GM19452 (cell line): ENCODE measurements around the gene WDR36.

Experiments
- ATAC-seq: cut with Tn5 transposase; IDR thresholded peaks from one replicate; pipeline ENCODE4 v1.9.1; 2021; ENCODE audit not compliant: unreplicated experiment

The WDR36 gene

DNA sequence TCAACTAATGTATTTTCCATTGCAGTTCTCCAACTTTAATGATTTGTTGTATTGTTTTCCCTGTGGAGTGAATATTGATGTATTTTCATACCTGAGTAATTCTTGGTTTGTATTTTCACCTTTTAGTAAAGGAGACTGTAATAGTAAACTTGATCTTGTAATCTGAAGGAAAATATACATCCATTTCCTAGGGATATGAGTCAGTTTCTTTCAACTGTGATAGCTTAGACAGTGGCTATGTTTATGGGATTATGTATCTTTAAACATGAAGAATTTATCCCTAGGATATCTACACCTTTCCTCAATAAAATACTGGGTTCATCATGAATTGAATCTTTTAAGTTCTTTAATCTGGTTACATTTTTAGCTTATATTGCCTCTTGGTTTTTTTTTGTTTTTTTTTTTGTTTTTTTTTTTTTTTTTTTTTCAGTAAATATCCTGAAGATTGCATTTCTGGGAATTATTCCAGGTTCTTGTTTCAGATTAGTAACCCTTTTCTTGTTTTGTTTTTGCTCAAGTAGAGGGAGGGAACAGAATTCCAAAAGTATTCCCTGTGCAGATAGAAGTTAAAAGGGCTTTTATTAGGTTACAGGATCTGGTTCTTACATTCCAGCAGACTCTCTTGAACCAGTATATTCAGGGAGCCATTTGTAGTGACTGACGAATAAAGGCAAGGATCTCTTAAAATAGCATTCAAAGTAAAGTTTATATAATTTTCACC is 7.1 kb downstream of the WDR36 start:
- ATAC-seq: no peak

DNA sequence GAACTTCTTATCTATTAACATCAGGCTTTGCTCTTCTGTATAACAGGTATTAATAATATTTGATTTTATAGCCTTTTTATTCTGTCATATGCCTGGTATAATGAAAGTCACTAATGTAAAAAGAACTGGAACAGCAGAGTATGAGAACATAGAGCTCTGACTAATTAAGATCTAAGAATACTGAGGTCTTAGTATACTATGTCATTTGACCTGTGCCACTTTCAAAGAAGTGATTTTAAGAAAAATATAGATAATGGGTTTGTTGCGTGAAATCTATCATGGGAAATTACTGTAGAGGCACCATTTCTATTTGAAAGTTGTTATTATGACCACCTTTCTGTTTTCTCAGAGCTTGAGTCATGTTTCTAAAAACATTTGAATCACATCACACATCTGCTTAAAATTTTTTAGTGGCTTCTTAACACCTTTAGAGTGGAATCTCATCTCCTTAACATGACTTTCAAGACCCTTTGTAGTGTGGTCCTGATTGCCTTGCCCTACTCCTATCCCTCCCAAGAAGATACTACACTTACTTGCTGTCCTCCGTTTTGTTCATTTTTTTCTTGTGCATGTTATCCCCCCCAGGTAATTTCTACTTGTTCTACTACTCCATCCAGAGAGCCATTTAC is 14.3 kb downstream of the WDR36 start:
- ATAC-seq: no peak

DNA sequence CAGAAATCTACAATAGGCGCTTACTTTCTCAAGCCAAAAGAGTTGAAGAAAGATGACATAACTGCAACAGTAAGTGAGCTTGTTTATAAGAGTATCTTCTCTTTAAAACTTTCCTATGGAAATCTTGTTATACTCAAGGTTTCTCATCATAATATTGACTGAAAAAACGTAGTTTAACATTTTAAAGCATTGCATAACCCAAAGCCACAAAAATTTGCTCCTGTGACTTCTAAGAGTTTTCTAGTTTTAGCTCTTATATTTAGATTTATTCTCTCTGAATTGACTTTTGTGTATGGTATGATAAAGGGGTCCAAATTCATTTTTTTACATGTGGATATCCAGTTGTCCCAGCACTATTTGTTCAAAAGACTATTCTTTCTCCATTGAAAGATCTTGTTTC is 15.2 kb downstream of the WDR36 start:
- no peak for ATAC-seq

DNA sequence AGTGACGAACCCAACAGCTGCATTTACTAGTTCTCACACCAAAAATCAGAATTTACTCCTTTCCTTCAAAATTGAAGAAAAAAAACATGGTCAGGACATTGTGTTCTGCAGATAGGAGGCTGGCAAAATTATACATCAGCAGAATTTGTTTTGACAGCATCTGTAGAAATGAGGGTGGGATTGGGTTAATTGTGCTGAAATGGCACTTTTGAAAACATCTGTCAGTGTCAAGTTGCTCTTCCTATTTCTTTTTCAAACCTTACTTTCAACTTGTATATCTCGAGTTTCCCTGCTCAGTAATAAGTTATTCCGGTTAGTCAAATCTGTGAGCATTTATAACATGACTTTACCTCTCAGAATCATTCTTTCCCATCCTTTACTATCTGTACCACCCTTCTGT is 19.8 kb downstream of the WDR36 start:
- no peak for ATAC-seq

DNA sequence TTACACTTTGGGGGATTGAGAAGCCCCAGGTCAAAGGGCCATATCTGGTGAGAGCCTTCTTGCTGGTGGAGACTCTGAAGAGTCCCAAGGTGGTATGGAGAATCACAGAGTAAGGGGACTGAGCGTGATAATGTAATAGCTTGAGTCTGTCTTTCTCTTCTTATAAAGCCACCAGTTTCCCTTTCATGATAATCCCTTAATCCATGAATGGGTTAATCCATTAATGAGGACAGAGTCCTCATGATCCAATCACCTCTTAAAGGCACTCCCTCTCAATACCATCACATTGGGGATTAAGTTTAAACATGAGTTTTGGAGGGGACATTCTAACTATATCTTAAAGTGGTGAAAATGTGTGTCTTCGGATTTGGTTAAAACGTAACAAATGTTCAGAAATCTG is 21.5 kb downstream of the WDR36 start:
- no peak for ATAC-seq

DNA sequence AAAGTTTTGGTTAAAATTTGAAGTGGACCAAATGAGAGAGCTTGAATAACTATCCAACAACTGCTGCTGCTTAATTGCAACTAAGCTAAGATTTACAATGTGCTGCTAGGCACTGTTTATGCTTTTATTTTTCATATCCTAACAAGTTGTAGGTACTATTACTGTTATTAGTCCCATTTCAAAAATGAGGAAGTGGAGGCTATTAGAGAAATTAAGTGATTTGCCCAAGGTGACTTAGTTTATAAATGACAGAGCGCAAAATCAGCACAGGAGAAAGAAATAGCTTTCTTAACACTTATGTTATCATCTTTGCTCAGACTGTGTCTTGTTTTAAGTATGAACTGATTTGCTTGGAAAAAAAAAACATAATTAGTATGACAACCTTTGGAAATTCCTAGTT is 23.1 kb downstream of the WDR36 start:
- ATAC-seq: no peak

DNA sequence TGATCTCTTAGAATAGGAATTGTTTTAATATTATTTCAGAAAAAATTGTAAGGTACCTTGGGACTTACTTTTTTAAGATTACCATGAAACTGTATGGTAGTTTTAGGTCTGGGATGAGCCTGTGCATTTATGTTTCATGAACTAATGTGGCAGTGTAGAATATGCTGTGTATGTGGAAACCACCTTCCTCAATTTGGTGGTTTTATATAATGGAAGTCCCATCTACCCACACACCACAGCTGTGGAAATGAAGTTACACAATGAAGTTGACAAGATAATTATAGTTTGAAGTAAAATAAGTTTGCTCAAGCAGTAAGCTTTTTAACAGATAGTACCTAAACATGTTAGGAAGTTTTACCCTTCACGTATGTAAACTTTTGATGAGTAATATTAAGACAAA is 24.4 kb downstream of the WDR36 start:
- no peak for ATAC-seq

DNA sequence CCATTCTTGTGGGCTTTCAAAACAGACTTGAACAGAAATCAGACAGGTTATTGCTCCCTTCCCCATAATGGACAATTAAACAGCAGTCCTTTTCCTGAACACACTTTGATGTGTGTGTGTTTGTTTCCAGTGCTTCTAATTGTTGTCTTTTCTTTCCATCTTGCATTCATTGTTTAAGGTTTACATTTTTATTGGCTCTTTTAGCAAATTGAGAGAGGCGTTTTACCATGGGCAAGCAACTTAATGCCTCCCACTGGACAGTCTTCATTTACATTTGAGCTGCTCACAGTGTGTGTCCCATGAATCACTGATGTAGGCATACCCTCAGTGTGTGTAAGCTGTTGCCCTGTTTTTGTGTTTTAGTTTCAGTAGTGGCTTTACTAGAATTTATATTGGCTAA is 25.0 kb downstream of the WDR36 start:
- ATAC-seq: no peak

DNA sequence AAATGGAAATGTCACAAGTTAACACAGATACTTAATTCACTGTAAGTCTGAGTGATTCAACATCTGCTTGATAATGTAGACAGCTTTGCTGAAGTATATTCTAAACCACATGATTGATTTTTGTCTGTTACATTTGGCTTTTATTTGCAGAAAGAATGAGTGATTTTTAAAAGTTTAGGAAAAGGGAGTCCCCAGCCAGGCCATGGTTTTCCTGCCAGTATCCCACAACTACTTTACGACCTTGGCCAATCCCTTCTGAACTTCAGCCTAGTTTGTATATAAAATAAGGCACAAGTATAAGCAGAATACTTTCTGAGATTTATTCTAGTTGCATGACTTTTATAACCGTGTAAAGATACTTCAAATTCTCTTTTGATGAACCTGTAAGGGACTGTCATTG is 27.1 kb downstream of the WDR36 start:
- ATAC-seq: no peak

DNA sequence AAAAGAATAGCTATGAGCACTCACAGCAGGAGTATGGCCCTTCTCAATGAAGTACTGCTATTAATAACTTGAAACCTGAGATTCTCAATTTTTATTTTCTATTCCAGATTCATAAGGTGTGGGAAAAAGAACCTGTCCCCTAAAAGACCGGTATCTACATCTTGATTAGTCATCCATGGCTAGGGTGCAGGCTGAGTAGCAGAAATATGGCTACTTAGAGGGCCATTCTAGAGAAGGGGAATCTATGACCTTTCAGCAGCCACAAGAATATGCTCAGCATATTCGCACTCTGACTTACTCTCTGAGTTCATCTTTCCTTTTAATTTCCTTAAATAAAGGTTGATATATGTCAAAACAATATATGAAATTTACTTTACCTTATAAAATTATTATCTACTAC is 27.7 kb downstream of the WDR36 start:
- no peak for ATAC-seq

DNA sequence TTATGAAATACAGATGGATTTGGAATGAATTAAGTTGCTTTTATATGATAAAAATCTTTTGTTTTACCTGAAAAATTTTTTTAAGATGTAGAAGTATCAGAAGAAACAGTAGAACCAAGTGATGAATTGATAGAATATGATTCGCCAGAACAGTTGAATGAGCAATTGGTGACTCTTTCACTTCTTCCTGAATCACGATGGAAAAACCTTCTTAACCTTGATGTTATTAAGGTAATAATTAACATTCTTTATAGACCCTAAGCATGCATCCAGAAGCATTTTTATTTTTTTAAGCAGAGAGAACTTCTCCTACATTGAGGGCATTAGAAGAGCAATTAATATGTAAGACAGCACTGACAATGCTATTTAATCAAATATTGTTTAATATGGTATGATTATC is 28.8 kb downstream of the WDR36 start:
- ATAC-seq: no peak

DNA sequence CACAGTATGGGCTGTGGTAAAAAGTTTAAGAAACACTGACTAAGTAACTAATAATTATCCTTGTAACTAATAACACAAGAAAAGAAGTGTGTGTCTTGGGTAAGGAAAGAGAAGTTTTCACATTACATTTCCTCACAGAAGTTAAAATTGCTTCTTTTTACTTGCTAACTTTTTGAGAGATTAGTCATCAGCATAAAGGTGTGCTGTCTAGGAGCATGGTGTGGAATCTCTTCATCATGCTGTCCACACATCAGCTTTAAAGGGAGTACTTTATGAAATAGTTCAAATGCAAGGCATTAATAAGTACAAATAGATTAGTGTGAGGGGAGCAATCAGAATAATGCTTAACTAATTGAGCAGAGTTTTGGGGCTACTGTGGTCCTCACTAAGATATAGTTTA is 29.8 kb downstream of the WDR36 start:
- no peak for ATAC-seq

DNA sequence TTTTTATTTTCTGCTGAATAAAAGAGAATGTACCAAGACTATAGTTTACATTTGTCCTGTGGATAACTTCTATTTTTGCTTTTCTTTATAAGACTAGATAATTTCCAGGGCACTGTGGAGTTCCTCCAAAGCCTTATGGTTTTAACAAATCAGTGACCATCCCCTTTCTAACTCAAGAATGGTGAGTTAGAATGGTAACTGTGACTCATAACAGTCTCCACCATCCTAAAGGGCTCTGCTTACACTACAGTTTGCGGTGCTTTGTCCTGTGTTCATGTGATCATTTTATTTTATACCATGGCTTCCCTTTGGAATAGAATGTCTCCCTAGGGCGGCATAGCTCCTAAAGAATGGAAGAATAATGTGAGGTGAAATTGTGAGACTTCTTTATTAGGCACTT is 30.2 kb downstream of the WDR36 start:
- no peak for ATAC-seq

DNA sequence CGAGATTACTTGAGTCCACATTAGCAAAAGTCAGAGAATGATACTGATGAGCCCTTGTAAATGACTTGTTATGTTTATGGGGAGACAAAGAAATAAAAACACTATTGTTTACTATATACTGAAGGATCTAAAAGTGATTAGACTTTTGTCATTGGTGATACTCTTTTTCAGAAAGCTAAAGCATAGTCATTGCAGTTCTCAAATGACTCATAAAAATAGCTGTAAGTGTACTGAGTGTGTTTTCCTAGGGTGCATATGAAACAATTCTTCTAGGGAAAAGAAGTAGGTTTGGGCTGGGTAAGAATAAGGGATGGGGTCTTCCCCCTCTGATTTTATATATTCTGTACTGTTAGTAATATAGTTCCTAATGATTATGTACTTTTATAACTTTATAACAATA is 32.6 kb downstream of the WDR36 start:
- no peak for ATAC-seq

DNA sequence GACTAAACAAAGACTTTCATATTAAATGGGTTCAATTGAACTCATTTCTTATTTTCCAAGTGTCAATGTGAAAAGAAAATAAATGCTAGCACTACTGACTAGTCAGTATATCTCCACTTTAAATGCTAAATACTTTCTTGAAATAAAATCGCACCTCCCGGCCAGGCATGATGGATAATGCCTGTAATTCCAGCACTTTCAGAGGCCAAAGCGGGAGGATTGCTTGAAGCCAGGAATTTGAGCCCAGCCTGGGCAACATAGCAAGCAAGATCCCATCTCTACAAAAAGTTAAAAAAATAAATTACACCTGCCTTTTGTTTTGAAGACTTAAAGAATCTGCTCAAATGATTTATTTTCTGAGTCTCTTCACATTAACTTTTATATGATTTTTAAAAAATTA is 34.7 kb downstream of the WDR36 start:
- ATAC-seq: no peak

DNA sequence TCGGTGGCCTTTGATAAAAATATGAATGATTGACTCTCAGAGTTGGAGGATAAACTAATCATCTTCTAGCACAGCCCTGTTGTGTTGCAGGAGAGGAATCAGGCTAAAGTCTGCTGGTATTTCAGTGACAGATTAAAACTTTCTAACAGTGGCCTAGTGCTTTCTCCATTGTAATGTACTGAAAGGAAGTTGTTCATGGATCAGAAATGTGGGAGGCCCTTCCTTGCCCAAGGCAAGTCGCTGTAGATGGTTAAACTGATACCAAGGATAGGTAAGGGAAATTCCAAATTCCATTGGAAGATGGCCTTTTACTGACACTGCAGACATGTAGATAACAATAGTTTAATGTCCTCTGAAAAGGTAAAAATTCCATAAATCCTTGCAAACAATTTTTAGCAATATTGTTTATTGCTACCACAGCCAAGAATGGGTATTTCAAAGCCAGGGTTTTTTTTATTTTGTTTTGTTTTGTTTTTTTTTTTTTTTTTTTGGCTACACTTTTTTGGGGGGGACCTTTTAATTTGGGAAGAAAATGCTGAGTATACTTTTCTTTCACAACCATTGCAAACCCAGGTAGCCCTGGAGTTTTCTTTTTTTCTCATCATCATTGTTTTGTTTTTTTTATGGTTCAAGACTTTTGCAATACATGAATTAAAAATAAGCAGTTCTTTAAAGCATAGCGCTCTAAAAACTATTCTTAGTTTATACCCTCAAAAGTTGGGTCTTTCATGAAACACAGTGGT is 35.5 kb downstream of the WDR36 start:
- no peak for ATAC-seq

DNA sequence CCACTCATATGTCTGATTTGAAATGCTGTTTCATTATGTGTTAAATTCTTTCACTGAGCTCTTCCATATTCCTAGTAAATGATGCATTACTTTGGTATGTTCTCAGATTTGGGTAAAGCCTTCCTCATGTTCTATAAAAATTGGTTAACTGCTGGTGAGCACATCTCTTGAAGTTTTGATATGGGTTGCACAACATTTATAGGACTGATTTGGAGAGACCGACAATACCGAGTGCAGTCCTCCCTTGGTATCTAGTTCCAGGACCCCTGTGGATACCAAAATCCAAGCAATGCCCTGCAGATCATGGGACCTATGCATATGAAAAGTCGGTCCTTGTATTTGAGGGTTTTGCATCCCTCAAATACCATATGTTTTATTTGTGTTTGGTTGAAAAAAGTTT is 37.8 kb downstream of the WDR36 start:
- ATAC-seq: no peak

DNA sequence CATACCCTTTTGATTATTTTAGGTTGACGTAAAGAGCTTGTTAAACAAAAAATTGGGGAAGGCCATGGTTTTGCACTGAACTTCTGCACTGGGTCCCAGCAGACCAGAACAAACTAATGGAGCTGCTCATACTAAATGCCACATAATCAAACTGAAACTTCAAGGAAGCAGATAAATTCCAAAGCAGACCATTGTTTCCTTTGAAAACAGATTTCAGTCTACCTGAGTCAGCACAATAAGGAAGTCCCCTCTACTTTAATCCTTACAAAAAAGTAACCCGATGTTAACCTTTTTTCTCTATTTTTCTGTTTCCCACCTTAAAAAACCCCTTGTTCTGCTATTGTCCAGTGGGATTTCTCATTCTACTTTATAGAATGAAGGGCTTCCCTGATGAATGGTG is 39.2 kb downstream of the WDR36 start:
- no peak for ATAC-seq

DNA sequence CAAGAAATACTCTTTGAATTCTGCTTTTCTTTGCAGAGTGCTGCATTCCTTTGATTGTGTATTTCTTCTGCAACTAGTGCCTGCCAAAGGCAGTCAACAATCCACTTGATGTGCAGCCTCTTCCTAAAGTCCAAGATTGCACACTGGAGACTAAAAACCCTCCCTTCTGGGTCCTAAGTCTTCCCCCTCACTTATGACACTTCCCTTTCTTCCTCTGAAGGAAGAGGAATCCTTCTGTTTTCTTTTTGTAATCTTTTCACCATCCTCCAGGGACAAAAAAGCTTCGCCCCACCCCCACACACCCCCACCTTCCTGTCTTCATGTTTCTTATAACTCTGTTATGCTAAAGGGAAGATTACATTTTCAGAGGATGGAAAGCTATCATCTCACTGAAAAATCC is 39.9 kb downstream of the WDR36 start:
- no peak for ATAC-seq

DNA sequence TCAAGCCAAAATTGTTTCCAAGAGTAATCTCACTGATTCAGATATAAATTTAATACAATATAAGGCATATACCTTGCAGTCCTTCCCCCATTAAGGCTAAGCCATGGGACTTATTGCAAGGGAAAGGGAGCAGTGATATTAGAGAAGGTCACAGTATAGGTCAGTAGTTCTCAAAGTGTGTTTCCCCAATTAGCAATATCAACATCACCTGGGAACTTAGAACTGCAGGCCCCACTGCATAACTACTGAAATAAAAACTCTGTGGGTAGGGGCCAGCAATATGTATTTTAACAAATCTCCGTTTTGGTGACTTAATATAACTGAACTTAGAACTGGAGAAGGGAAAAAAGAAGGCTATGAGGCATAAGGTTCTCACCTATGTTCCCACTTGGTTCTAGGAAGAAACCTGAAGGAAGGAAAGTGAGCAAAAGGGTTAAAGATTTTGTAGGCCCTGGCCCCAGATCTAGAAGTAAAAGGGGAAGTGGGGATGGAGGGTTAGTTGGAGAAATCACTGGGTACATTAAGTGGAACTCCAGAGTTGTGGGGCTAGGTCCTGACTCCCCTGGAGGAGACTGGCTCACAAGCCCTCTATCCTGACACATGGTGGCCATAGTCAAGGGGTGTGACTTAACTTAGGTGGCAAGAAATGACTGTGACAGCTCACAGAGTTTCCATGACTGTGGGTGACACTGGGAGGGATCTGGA is 40.7 kb downstream of the WDR36 start:
- ATAC-seq: no peak

DNA sequence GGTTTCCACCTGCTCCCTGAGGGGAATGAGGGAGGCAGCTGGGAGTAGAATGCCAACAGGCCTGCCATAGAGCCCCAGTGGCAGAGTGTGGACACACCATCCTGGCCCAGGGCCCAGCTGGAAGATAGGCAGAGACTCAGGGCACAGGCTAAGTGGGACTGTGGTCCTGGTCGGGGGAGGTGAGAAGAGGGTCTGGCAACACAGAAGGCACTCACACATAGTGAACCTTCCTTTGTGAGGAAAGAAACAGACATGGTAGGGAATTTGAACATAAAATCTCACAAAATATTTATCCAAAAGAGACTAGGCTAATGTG is 41.2 kb downstream of the WDR36 start:
- no peak for ATAC-seq

DNA sequence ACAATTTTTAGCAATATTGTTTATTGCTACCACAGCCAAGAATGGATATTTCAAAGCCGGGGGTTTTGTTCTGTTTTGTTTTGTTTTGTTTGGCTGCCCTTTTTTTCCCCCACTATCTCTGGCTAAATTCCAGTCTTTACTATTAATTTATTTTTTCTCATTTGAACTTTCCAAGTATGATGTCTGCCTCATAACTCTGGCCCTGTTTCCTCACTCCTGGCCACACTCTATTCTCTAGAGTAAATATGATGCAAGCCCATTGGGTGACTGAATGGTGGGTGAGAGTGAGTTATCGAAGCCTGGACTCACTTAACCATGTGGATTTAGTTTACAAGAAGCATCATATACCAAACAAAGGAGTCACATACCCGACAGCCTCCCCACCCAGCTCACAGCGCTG is 41.9 kb downstream of the WDR36 start:
- ATAC-seq: no peak
